Panc1 (cell line): ENCODE measurements around the gene FAM174C. TPM values are rescaled to one million over a fixed set of nuclear protein-coding genes. Genes with fewer than 3 reads are reported as not detected.

Experiments
- ATAC-seq: fragments of 200-7000 bp; cut with Tn5 transposase; 2 replicates; pipeline ENCODE4 v1.9.1; 2020; ENCODE audit warnings: mild to moderate bottlenecking, moderate library complexity
- BruUV-seq: library from RNA; stranded (reverse); fragments of 400-500 nt; replicated peaks from 2 replicates; lab custom pipeline; 2021; lab: Mats Ljungman, UMichigan
- CTCF ChIA-PET: fragments of 300-600 bp; sonication (Branson Sonifier 250); formaldehyde crosslinking; loops from one replicate; lab custom pipeline; 2022; ENCODE audit warnings: antibody characterized with exemption; lab: Charles Lee
- POLR2A ChIA-PET: fragments of 300-600 bp; sonication (Branson Sonifier 250); formaldehyde crosslinking; loops from one replicate; lab custom pipeline; 2022; ENCODE audit warnings: antibody characterized with exemption; lab: Charles Lee
- DNase-seq: peaks from one replicate; pipeline ENCODE4 v3.0.0-alpha.2; 2010; ENCODE audit warnings: low read depth, low spot score
- H3K27ac ChIP-seq: 2 replicates; pipeline ENCODE4 v1.5.1; 2011; ENCODE audit warnings: mild to moderate bottlenecking, low read length, inconsistent platforms
- H3K27me3 ChIP-seq: fragments of 200-500 bp; sonication (Bioruptor generic); 2 replicates; pipeline ENCODE4 v1.6.0; 2014; ENCODE audit warnings: low read length, inconsistent platforms; ENCODE audit not compliant: control insufficient read depth, insufficient read depth
- H3K36me3 ChIP-seq: fragments of 200-500 bp; sonication (Bioruptor generic); 2 replicates; pipeline ENCODE4 v1.5.1; 2014; ENCODE audit warnings: inconsistent platforms, mild to moderate bottlenecking, low read length, moderate library complexity; ENCODE audit not compliant: control insufficient read depth, insufficient read depth
- H3K4me1 ChIP-seq: 2 replicates; pipeline ENCODE4 v1.5.1; 2011; ENCODE audit warnings: inconsistent platforms, mild to moderate bottlenecking, low read length, moderate library complexity; ENCODE audit not compliant: control insufficient read depth, insufficient read depth
- H3K4me3 ChIP-seq, 2 experiments: 2 replicates each; pipeline ENCODE4 v1.5.1; 2011 to 2012; ENCODE audit warnings: low read depth in 2 of 2, low read length in 2 of 2, mild to moderate bottlenecking in 2 of 2, inconsistent platforms in 1 of 2, moderate library complexity in 1 of 2
- H3K9me3 ChIP-seq: fragments of 200-500 bp; sonication (Bioruptor generic); 2 replicates; pipeline ENCODE4 v1.5.1; 2014; ENCODE audit warnings: low read depth, mild to moderate bottlenecking, inconsistent platforms, low read length, moderate library complexity; ENCODE audit not compliant: control insufficient read depth, insufficient read depth
- CTCF ChIP-seq: fragments of 450-650 bp; IDR thresholded peaks from 2 replicates; pipeline ENCODE4 v1.5.1; 2017; ENCODE audit warnings: mild to moderate bottlenecking
- POLR2AphosphoS5 ChIP-seq: IDR thresholded peaks from 2 replicates; pipeline ENCODE4 v1.6.1; 2012; ENCODE audit warnings: mild to moderate bottlenecking, low read depth, low read length, moderate library complexity
- REST ChIP-seq, 2 experiments: IDR thresholded peaks; 2 replicates each; pipeline ENCODE4 v1.6.1; 2011 to 2012; ENCODE audit warnings: low read depth in 2 of 2, control low read depth in 1 of 2, low read length in 1 of 2, mild to moderate bottlenecking in 1 of 2, moderate library complexity in 1 of 2; ENCODE audit not compliant: insufficient read depth in 1 of 2
- SIN3A ChIP-seq: IDR thresholded peaks from 2 replicates; pipeline ENCODE4 v1.6.1; 2012; ENCODE audit warnings: low read depth, mild to moderate bottlenecking, low read length, moderate library complexity, borderline replicate concordance; ENCODE audit not compliant: insufficient read depth
- TCF7L2 ChIP-seq: IDR thresholded peaks from 2 replicates; pipeline ENCODE4 v1.6.1; 2011; ENCODE audit warnings: mild to moderate bottlenecking, low read depth, low read length, inconsistent platforms
- in situ Hi-C: cut with HindIII; loops from 2 replicates; pipeline ENCODE4 v1.10.0; 2016; ENCODE audit warnings: low sequenced_read_pairs, low pct_unique_long_range_greater_than_20kb
- intact Hi-C: fragments of 100-400 bp; cut with micrococcal nuclease; formaldehyde crosslinking; loops from one replicate; pipeline ENCODE4 v1.10.0; 2022; ENCODE audit not compliant: unreplicated experiment
- total RNA-seq: library from RNA; stranded (reverse); gene quantifications from one replicate; pipeline ENCODE4 v1.2.1, GENCODE V29; 2021; ENCODE audit not compliant: unreplicated experiment

The FAM174C gene
- total RNA-seq, 1 experiment from 2014 or later, result 133 TPM

- Histone ChIP-seq H3K9me3 (no peaks in the 10 kb centered on the region), H3K36me3 (no peaks in the 10 kb centered on the region), H3K4me1 (peaks cover 16% of the 10 kb centered on the region), H3K4me3 (no peak overlapping the region), H3K27ac (no peak overlapping the region), H3K27me3 (no peaks in the 10 kb centered on the region)
- POLR2A ChIA-PET, result no interaction called here
- in situ Hi-C loops (no loop called here), intact Hi-C loops (no loop called here)
- DNase-seq, result no peak
- no TSS peak for BruUV-seq
- TF ChIP-seq TCF7L2 (no peak), POLR2AphosphoS5 (no peak), REST (IDR thresholded peaks at IDR 0.05; ENCODE audit: insufficient read depth in 1 of 2, low read depth in 2 of 2, low read length in 1 of 2) (no peak), SIN3A (no peak), CTCF (no peak)
- CTCF ChIA-PET, result no interaction called here
- no peak for ATAC-seq
Measured at GRCh38 chr19:1290196-1290702, 14.9 kb downstream of the FAM174C start.

- CTCF ChIA-PET, result interaction anchor here (0.7 kb wide), 2 partner anchors 12 to 181 kb away, joined by 3 to 9 read pairs; no protein-coding TSS in a partner anchor
Measured at GRCh38 chr19:1290703-1291651, 15.6 kb downstream of the FAM174C start.

More at GRCh38 chr19:1290703-1291651, 15.6 kb downstream of the FAM174C start:
- intact Hi-C loops, result no loop called here
- DNase-seq (no peak), ATAC-seq (no peak)
- TF ChIP-seq CTCF, result no peak
- TF ChIP-seq POLR2AphosphoS5, result no peak
- TF ChIP-seq SIN3A, result no peak
- no peak for TF ChIP-seq TCF7L2
- TF ChIP-seq REST (IDR thresholded peaks at IDR 0.05; ENCODE audit: insufficient read depth in 1 of 2, low read depth in 2 of 2, low read length in 1 of 2), result no peak
- no peak overlapping the region for H3K27ac ChIP-seq
- no TSS peak for BruUV-seq
- H3K9me3 ChIP-seq, result no peaks in the 10 kb centered on the region
- no peaks in the 10 kb centered on the region for H3K36me3 ChIP-seq
- H3K27me3 ChIP-seq, result no peaks in the 10 kb centered on the region
- POLR2A ChIA-PET, result no interaction called here
- peaks cover 16% of the 10 kb centered on the region for H3K4me1 ChIP-seq
- in situ Hi-C loops, result no loop called here
- H3K4me3 ChIP-seq, result no peak overlapping the region
